ENCODE data around the gene MB21D2.

- TF ChIP-seq CTCF (IDR thresholded peaks at IDR 0.05 in 4 of 5, conservative IDR thresholded peaks at IDR 0.05 in 1 of 5), result no peak
- TF ChIP-seq POLR2A (IDR thresholded peaks at IDR 0.05), result no peak
These were observed 169.9 kb downstream of the MB21D2 start for GRCh38 chr3:192747746-192748145.

Measured in gastrocnemius medialis (tissue), 4 donors.